GM20000 (cell line): ENCODE results near the gene PLEKHM2.

Experiments
- DNase-seq: peaks from one replicate; pipeline ENCODE4 v3.0.0; 2012; ENCODE audit warnings: low spot score
- CTCF ChIP-seq: IDR thresholded peaks from 2 replicates; pipeline ENCODE4 v1.5.1; 2012; ENCODE audit warnings: mild to moderate bottlenecking, control low read depth; ENCODE audit errors: extremely low read depth, missing control alignments

PLEKHM2 gene

GRCh38 chr1:15712168-15712567, 28.0 kb downstream of the PLEKHM2 start:
- DNase-seq, result no peak
- TF ChIP-seq CTCF, result no peak

GRCh38 chr1:15714406-15715136, 30.5 kb downstream of the PLEKHM2 start:
- no peak for DNase-seq
- TF ChIP-seq CTCF, result no peak

GRCh38 chr1:15717418-15718125, 33.5 kb downstream of the PLEKHM2 start:
- no peak for DNase-seq
- no peak for TF ChIP-seq CTCF

GRCh38 chr1:15718199-15718601, 34.1 kb downstream of the PLEKHM2 start:
- no peak for DNase-seq
- TF ChIP-seq CTCF, result no peak

- no peak for TF ChIP-seq CTCF
- DNase-seq, result no peak
Observed at GRCh38 chr1:15719381-15720120, 35.4 kb downstream of the PLEKHM2 start.

- DNase-seq, result no peak
- TF ChIP-seq CTCF, result no peak
Observed at GRCh38 chr1:15720861-15721260, 36.7 kb downstream of the PLEKHM2 start.

GRCh38 chr1:15722411-15722810, 38.3 kb downstream of the PLEKHM2 start:
- TF ChIP-seq CTCF, result no peak
- no peak for DNase-seq
